ENCODE data around the gene ALS2. TPM values are rescaled to one million over a fixed set of nuclear protein-coding genes. Genes with fewer than 3 reads are reported as not detected.

The ALS2 gene
- total RNA-seq, 1 experiment from 2014 or later, result 23.8 TPM

- H3K9ac ChIP-seq (ENCODE audit: low read length), result no peak overlapping the region
- POLR2A ChIA-PET (ENCODE audit: unreplicated experiment), result no interaction called here
- no peaks in the 10 kb centered on the region; the same call in 1 of the 2 replicates for H3K4me1 ChIP-seq (ENCODE audit: insufficient read depth, low read length)
- no peak overlapping the region for H3K4me3 ChIP-seq (ENCODE audit: low read length)
- no peak for ATAC-seq
- no TSS peak for BruUV-seq (replicated peaks)
- H2AFZ ChIP-seq (ENCODE audit: low read length), result no peak overlapping the region
- no peaks in the 10 kb centered on the region for H3F3A ChIP-seq (ENCODE audit: low read length, unreplicated experiment)
- no peaks in the 10 kb centered on the region for H4K20me1 ChIP-seq (ENCODE audit: low read length)
- H3K79me2 ChIP-seq (ENCODE audit: low read length), result no peaks in the 10 kb centered on the region
- H3K27ac ChIP-seq (ENCODE audit: low read length), result no peak overlapping the region
- CTCF ChIA-PET, result no interaction called here
- H3K9me3 ChIP-seq (ENCODE audit: low read length), result no peaks in the 10 kb centered on the region
- intact Hi-C loops (cut with micrococcal nuclease), result no loop called here
- H3K27me3 ChIP-seq (ENCODE audit: low read length), result no peaks in the 10 kb centered on the region
- no peak for DNase-seq
- H3K36me3 ChIP-seq (ENCODE audit: low read depth, low read length), result no peaks in the 10 kb centered on the region
- H3K4me2 ChIP-seq (ENCODE audit: low read length), result no peak overlapping the region
- no peak for TF ChIP-seq CTCF (conservative IDR thresholded peaks at IDR 0.05; ENCODE audit: low read depth, low read length)
- no peak for TF ChIP-seq EZH2 (IDR thresholded peaks at IDR 0.05; ENCODE audit: low read length, unreplicated experiment)
- TF ChIP-seq EZH2phosphoT487 (IDR thresholded peaks at IDR 0.05; ENCODE audit: borderline replicate concordance, low read length), result no peak
- no peaks in the 10 kb centered on the region for H3K9me2 ChIP-seq (replicated peaks; ENCODE audit: low read length)
Observed at GRCh38 chr2:201656102-201656501, 124.6 kb downstream of the ALS2 start.

GRCh38 chr2:201654616-201655384, 125.9 kb downstream of the ALS2 start:
- Histone ChIP-seq H3K9me3 (ENCODE audit: low read length) (no peaks in the 10 kb centered on the region), H3K9me2 (replicated peaks; ENCODE audit: low read length) (no peaks in the 10 kb centered on the region), H3K27ac (ENCODE audit: low read length) (no peak overlapping the region), H2AFZ (ENCODE audit: low read length) (no peak overlapping the region), H3F3A (ENCODE audit: low read length, unreplicated experiment) (no peaks in the 10 kb centered on the region), H3K27me3 (ENCODE audit: low read length) (no peaks in the 10 kb centered on the region), H3K4me1 (ENCODE audit: insufficient read depth, low read length) (no peaks in the 10 kb centered on the region; the same call in 1 of the 2 replicates), H3K9ac (ENCODE audit: low read length) (no peak overlapping the region), H3K4me3 (ENCODE audit: low read length) (no peak overlapping the region), H3K4me2 (ENCODE audit: low read length) (no peak overlapping the region), H3K79me2 (ENCODE audit: low read length) (no peaks in the 10 kb centered on the region), H4K20me1 (ENCODE audit: low read length) (no peaks in the 10 kb centered on the region), H3K36me3 (ENCODE audit: low read depth, low read length) (no peaks in the 10 kb centered on the region)
- no TSS peak for BruUV-seq (replicated peaks)
- no peak for ATAC-seq
- intact Hi-C loops (cut with micrococcal nuclease), result no loop called here
- ChIA-PET CTCF (no interaction called here), POLR2A (ENCODE audit: unreplicated experiment) (no interaction called here)
- TF ChIP-seq EZH2 (IDR thresholded peaks at IDR 0.05; ENCODE audit: low read length, unreplicated experiment), result no peak
- no peak for TF ChIP-seq CTCF (conservative IDR thresholded peaks at IDR 0.05; ENCODE audit: low read depth, low read length)
- TF ChIP-seq EZH2phosphoT487 (IDR thresholded peaks at IDR 0.05; ENCODE audit: borderline replicate concordance, low read length), result no peak
- DNase-seq, result no peak

GRCh38 chr2:201653221-201653620, 127.5 kb downstream of the ALS2 start:
- no peak for ATAC-seq

More at GRCh38 chr2:201653221-201653620, 127.5 kb downstream of the ALS2 start:
- Histone ChIP-seq H3K9ac (ENCODE audit: low read length) (no peak overlapping the region), H3K9me2 (replicated peaks; ENCODE audit: low read length) (no peaks in the 10 kb centered on the region), H3K27me3 (ENCODE audit: low read length) (no peaks in the 10 kb centered on the region), H3K36me3 (ENCODE audit: low read depth, low read length) (no peaks in the 10 kb centered on the region), H3K9me3 (ENCODE audit: low read length) (no peaks in the 10 kb centered on the region), H3K4me2 (ENCODE audit: low read length) (no peak overlapping the region), H3K27ac (ENCODE audit: low read length) (no peak overlapping the region), H3K4me1 (ENCODE audit: insufficient read depth, low read length) (no peaks in the 10 kb centered on the region; the same call in 1 of the 2 replicates), H4K20me1 (ENCODE audit: low read length) (no peaks in the 10 kb centered on the region), H2AFZ (ENCODE audit: low read length) (no peak overlapping the region), H3K4me3 (ENCODE audit: low read length) (no peak overlapping the region), H3F3A (ENCODE audit: low read length, unreplicated experiment) (no peaks in the 10 kb centered on the region), H3K79me2 (ENCODE audit: low read length) (no peaks in the 10 kb centered on the region)
- no peak for TF ChIP-seq EZH2 (IDR thresholded peaks at IDR 0.05; ENCODE audit: low read length, unreplicated experiment)
- TF ChIP-seq CTCF (conservative IDR thresholded peaks at IDR 0.05; ENCODE audit: low read depth, low read length), result no peak
- no peak for TF ChIP-seq EZH2phosphoT487 (IDR thresholded peaks at IDR 0.05; ENCODE audit: borderline replicate concordance, low read length)
- intact Hi-C loops (cut with micrococcal nuclease), result no loop called here
- POLR2A ChIA-PET (ENCODE audit: unreplicated experiment), result no interaction called here
- DNase-seq, result no peak
- no TSS peak for BruUV-seq (replicated peaks)
- CTCF ChIA-PET, result no interaction called here

All from PC-3 (cell line).